Prostate gland (tissue), 2 donors: ENCODE data around the gene IL11.
"Not testable (repeated sequence)": the region's sequence is repeated elsewhere in the genome, so short reads cannot be mapped to it uniquely, and the experiment has no call there.

Experiments used
- POLR2A ChIP-seq: fragments of 450-650 bp; IDR thresholded peaks from one replicate; pipeline ENCODE4 v1.6.1; 2016; ENCODE audit warnings: antibody characterized with exemption, mild to moderate bottlenecking
- POLR2AphosphoS5 ChIP-seq: sonication (generic); formaldehyde crosslinking; IDR thresholded peaks from one replicate; pipeline ENCODE4 v1.6.1; 2017; ENCODE audit warnings: antibody characterized with exemption
- TF ChIP-seq, protein P1 (sequence below), 4 experiments: fragments of 200-600 bp in 2 of 4; fragments of 450-650 bp in 2 of 4; sonication (generic) in 2 of 4; IDR thresholded peaks; 1 replicate in 3 of 4; 2 replicates in 1 of 4; pipeline ENCODE4 v1.5.1; 2016 to 2019; ENCODE audit warnings: antibody characterized with exemption in 4 of 4, mild to moderate bottlenecking in 2 of 4, moderate library complexity in 2 of 4

DNA sequence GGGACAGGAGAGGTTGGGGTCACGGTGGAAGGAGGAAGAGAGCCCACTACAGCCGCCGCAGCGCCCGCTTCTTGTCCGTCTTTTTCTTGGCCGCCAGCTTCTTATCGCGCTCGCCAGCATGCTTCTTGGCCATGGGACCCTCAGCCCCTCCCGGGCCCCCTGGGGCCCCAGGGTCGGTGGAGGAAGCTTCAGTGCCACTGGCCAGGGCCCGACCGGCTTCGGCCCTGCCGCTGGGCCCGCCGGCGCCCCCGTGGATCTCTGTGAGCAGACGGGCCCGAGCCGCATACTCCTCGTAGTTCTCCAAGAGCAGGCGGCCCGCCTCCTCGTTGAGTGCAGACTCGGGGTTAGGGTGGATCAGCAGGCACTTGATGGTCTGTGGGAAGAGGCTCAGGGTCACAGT, 31.1 kb upstream of the IL11 start:
- TF ChIP-seq, protein P1, sequence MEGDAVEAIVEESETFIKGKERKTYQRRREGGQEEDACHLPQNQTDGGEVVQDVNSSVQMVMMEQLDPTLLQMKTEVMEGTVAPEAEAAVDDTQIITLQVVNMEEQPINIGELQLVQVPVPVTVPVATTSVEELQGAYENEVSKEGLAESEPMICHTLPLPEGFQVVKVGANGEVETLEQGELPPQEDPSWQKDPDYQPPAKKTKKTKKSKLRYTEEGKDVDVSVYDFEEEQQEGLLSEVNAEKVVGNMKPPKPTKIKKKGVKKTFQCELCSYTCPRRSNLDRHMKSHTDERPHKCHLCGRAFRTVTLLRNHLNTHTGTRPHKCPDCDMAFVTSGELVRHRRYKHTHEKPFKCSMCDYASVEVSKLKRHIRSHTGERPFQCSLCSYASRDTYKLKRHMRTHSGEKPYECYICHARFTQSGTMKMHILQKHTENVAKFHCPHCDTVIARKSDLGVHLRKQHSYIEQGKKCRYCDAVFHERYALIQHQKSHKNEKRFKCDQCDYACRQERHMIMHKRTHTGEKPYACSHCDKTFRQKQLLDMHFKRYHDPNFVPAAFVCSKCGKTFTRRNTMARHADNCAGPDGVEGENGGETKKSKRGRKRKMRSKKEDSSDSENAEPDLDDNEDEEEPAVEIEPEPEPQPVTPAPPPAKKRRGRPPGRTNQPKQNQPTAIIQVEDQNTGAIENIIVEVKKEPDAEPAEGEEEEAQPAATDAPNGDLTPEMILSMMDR (IDR thresholded peaks at IDR 0.05) = not testable (repeated sequence)
- TF ChIP-seq POLR2A, POLR2AphosphoS5: not testable (repeated sequence)
